ENCODE data around the gene CDH23.

DNA sequence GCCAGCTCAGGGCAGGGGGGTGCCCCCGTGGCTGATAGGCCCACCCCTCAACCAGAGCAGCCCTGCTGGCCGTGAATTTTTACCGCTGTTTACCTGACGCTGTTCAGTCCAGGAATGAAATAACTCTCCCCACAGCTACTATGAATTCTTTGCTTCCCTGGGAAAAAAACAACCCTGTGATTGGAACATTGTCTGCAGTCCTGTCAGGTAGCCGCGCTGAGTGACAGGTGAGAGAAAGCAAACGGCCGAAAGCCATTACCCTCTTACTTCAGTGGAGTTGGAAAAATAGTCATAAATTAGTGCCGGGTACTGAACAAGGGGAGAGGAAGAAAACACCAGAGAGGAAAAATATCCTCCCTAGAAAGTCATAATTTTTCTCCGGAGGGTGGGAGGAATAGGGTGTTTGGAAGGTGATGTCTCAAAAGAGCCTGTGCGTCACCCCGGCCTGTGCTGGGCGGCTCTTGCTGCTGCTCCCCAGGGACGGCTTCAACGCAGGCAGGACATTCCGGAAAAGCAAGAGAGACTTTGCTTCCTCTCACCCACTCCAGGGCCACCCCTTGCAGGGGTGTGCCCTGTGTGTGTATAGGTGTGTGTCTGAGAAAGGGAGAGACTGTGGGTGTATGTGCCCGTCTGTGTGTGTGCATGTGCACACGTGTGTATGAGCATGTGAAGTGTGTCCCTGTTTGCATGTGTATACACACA lies 69.0 kb downstream of the CDH23 start:
- TF ChIP-seq, protein P1, sequence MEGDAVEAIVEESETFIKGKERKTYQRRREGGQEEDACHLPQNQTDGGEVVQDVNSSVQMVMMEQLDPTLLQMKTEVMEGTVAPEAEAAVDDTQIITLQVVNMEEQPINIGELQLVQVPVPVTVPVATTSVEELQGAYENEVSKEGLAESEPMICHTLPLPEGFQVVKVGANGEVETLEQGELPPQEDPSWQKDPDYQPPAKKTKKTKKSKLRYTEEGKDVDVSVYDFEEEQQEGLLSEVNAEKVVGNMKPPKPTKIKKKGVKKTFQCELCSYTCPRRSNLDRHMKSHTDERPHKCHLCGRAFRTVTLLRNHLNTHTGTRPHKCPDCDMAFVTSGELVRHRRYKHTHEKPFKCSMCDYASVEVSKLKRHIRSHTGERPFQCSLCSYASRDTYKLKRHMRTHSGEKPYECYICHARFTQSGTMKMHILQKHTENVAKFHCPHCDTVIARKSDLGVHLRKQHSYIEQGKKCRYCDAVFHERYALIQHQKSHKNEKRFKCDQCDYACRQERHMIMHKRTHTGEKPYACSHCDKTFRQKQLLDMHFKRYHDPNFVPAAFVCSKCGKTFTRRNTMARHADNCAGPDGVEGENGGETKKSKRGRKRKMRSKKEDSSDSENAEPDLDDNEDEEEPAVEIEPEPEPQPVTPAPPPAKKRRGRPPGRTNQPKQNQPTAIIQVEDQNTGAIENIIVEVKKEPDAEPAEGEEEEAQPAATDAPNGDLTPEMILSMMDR (conservative IDR thresholded peaks at IDR 0.05; ENCODE audit: low read length), result no peak
- no peak for TF ChIP-seq EZH2phosphoT487 (IDR thresholded peaks at IDR 0.05; ENCODE audit: borderline replicate concordance)

All from Loucy (cell line).